Measurements from ENCODE around the gene GRM7.

DNA sequence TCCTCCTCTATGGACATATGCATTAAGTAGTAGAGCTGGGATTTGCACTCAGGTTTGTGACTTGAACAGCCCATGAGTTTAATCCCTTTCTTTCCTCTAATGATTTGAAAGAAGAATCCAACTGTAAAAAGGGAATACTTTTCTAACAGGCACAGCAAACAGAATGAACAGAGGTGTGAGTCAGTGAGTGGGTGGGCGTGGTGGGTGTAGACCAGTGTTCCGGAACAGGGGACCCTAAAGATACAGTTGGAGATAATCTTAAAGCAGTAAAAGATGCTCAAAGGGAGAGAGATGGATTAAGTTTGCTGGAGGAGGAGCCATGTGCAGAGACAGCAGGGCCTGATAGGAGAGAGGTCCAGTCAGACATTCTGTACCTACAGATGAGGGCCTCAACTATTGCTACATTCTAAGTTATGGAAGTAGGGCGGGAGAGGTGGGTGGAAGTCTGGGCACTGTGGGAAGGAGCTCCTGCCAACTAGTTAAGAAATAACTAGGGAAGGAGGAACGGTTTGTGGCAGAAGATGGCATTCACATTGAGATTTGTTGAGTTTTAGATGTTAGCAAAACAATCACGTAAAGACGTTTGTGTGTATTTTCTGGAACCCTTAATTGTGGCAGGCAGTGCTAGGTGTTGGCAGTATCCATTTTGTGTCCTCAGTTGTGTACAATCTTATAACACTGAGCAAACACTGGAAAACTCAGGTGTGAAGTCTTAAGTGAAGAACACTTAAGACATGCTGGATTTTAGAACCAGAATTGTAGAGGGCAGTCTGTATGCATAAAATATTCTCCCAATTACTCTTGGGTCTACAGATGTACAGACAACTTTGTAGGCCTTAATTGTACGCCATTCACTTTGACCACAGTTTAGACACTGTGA lies 511.0 kb downstream of the GRM7 start:
- TF ChIP-seq, protein P1, sequence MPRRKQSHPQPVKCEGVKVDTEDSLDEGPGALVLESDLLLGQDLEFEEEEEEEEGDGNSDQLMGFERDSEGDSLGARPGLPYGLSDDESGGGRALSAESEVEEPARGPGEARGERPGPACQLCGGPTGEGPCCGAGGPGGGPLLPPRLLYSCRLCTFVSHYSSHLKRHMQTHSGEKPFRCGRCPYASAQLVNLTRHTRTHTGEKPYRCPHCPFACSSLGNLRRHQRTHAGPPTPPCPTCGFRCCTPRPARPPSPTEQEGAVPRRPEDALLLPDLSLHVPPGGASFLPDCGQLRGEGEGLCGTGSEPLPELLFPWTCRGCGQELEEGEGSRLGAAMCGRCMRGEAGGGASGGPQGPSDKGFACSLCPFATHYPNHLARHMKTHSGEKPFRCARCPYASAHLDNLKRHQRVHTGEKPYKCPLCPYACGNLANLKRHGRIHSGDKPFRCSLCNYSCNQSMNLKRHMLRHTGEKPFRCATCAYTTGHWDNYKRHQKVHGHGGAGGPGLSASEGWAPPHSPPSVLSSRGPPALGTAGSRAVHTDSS (tag by site-specific recombination; IDR thresholded peaks at IDR 0.05) = no peak
- TF ChIP-seq, protein P2, sequence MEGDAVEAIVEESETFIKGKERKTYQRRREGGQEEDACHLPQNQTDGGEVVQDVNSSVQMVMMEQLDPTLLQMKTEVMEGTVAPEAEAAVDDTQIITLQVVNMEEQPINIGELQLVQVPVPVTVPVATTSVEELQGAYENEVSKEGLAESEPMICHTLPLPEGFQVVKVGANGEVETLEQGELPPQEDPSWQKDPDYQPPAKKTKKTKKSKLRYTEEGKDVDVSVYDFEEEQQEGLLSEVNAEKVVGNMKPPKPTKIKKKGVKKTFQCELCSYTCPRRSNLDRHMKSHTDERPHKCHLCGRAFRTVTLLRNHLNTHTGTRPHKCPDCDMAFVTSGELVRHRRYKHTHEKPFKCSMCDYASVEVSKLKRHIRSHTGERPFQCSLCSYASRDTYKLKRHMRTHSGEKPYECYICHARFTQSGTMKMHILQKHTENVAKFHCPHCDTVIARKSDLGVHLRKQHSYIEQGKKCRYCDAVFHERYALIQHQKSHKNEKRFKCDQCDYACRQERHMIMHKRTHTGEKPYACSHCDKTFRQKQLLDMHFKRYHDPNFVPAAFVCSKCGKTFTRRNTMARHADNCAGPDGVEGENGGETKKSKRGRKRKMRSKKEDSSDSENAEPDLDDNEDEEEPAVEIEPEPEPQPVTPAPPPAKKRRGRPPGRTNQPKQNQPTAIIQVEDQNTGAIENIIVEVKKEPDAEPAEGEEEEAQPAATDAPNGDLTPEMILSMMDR (tag by site-specific recombination; IDR thresholded peaks at IDR 0.05) = no peak
- TF ChIP-seq ZNF138 (tag by site-specific recombination; IDR thresholded peaks at IDR 0.05; ENCODE audit: borderline replicate concordance) (no peak), ZNF391 (tag by site-specific recombination; IDR thresholded peaks at IDR 0.05; ENCODE audit: borderline replicate concordance, low read depth) (no peak), ZBTB21 (tag by site-specific recombination; IDR thresholded peaks at IDR 0.05) (no peak), ZNF24 (tag by site-specific recombination; IDR thresholded peaks at IDR 0.05) (no peak), KLF10 (tag by site-specific recombination; IDR thresholded peaks at IDR 0.05) (no peak), ZNF121 (tag by site-specific recombination; IDR thresholded peaks at IDR 0.05) (no peak), ZBTB7A (tag by site-specific recombination; IDR thresholded peaks at IDR 0.05; ENCODE audit: low read depth) (no peak), ZNF792 (tag by site-specific recombination; IDR thresholded peaks at IDR 0.05) (no peak), ZBTB8A (tag by site-specific recombination; IDR thresholded peaks at IDR 0.05) (no peak), KLF16 (tag by site-specific recombination; IDR thresholded peaks at IDR 0.05) (no peak)
- TF ChIP-seq, protein P3, sequence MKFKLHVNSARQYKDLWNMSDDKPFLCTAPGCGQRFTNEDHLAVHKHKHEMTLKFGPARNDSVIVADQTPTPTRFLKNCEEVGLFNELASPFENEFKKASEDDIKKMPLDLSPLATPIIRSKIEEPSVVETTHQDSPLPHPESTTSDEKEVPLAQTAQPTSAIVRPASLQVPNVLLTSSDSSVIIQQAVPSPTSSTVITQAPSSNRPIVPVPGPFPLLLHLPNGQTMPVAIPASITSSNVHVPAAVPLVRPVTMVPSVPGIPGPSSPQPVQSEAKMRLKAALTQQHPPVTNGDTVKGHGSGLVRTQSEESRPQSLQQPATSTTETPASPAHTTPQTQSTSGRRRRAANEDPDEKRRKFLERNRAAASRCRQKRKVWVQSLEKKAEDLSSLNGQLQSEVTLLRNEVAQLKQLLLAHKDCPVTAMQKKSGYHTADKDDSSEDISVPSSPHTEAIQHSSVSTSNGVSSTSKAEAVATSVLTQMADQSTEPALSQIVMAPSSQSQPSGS (tag by site-specific recombination; IDR thresholded peaks at IDR 0.05; ENCODE audit: low read depth) = no peak
- TF ChIP-seq, protein P4, sequence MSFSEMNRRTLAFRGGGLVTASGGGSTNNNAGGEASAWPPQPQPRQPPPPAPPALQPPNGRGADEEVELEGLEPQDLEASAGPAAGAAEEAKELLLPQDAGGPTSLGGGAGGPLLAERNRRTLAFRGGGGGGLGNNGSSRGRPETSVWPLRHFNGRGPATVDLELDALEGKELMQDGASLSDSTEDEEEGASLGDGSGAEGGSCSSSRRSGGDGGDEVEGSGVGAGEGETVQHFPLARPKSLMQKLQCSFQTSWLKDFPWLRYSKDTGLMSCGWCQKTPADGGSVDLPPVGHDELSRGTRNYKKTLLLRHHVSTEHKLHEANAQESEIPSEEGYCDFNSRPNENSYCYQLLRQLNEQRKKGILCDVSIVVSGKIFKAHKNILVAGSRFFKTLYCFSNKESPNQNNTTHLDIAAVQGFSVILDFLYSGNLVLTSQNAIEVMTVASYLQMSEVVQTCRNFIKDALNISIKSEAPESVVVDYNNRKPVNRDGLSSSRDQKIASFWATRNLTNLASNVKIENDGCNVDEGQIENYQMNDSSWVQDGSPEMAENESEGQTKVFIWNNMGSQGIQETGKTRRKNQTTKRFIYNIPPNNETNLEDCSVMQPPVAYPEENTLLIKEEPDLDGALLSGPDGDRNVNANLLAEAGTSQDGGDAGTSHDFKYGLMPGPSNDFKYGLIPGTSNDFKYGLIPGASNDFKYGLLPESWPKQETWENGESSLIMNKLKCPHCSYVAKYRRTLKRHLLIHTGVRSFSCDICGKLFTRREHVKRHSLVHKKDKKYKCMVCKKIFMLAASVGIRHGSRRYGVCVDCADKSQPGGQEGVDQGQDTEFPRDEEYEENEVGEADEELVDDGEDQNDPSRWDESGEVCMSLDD (tag by site-specific recombination; IDR thresholded peaks at IDR 0.05) = no peak
